H1 (cell line): Measurements from ENCODE around the gene DIAPH2. TPM values are rescaled to one million over a fixed set of nuclear protein-coding genes. Genes with fewer than 3 reads are reported as not detected.
A peak's percentile ranks its signal among the peaks of the same experiment; 100 is the strongest.

Experiments used
- CTCF ChIA-PET: fragments of 300-600 bp; sonication (Branson Sonifier 250); formaldehyde crosslinking; loops from one replicate; lab custom pipeline; 2021; ENCODE audit not compliant: partially characterized antibody; lab: Charles Lee
- POLR2A ChIA-PET: fragments of 300-600 bp; sonication (Branson Sonifier 250); formaldehyde crosslinking; loops from one replicate; lab custom pipeline; 2021; ENCODE audit warnings: inconsistent platforms; ENCODE audit not compliant: partially characterized antibody; lab: Charles Lee
- DNase-seq, 2 experiments: peaks; one replicate each; pipeline versions ENCODE4 v3.0.0 to v3.0.0-alpha.2; 2010 to 2022; ENCODE audit warnings: low spot score in 2 of 2, low read depth in 1 of 2, mixed read lengths in 1 of 2
- FAIRE-seq: peaks from 2 replicates; lab custom pipeline; 2011; peaks lifted over from hg19 to GRCh38; lab: Jason Lieb, UNC
- H2AFZ ChIP-seq: 2 replicates; pipeline ENCODE4 v1.8.1; 2012; ENCODE audit warnings: low read length, inconsistent platforms
- H2AK5ac ChIP-seq: 2 replicates; pipeline ENCODE4 v1.6.1; 2013; ENCODE audit warnings: low read depth, low read length
- H2BK120ac ChIP-seq: replicated peaks from 2 replicates; pipeline ENCODE3; 2013; ENCODE audit warnings: low read depth, low read length, inconsistent platforms
- H2BK12ac ChIP-seq: 2 replicates; pipeline ENCODE4 v1.6.1; 2013; ENCODE audit warnings: low read depth, low read length
- H2BK15ac ChIP-seq: 2 replicates; pipeline ENCODE4 v1.6.1; 2013; ENCODE audit warnings: low read length
- H2BK20ac ChIP-seq: 2 replicates; pipeline ENCODE4 v1.6.1; 2013; ENCODE audit warnings: low read length
- H2BK5ac ChIP-seq: 2 replicates; pipeline ENCODE4 v1.6.1; 2013; ENCODE audit warnings: low read depth, low read length
- H3K14ac ChIP-seq: 2 replicates; pipeline ENCODE4 v1.6.1; 2013; ENCODE audit warnings: inconsistent platforms; ENCODE audit not compliant: insufficient read length
- H3K18ac ChIP-seq: 2 replicates; pipeline ENCODE4 v1.6.1; 2013; ENCODE audit warnings: low read length; ENCODE audit errors: extremely low read depth
- H3K23ac ChIP-seq: 2 replicates; pipeline ENCODE4 v1.6.1; 2013; ENCODE audit warnings: inconsistent platforms; ENCODE audit not compliant: insufficient read length
- H3K23me2 ChIP-seq: 2 replicates; pipeline ENCODE4 v1.6.1; 2013; ENCODE audit warnings: low read depth, low read length
- H3K27ac ChIP-seq: 2 replicates; pipeline ENCODE4 v1.6.1; 2011; ENCODE audit warnings: low read depth, low read length, inconsistent platforms
- H3K27me3 ChIP-seq, 4 experiments: replicated peaks in 1 of 4; 1 replicate in 1 of 4; 2 replicates in 3 of 4; pipeline versions ENCODE4 v1.6.1 to v1.8.1; 2011 to 2013; ENCODE audit warnings: low read length in 3 of 4, mild to moderate bottlenecking in 3 of 4, inconsistent platforms in 2 of 4, mixed read lengths in 2 of 4, moderate library complexity in 1 of 4; ENCODE audit not compliant: control insufficient read depth in 3 of 4, insufficient read depth in 3 of 4; ENCODE audit errors: extremely low read depth in 1 of 4
- H3K36me3 ChIP-seq, 4 experiments: 2 replicates each; pipeline versions ENCODE4 v1.6.1 to v1.8.1; 2011 to 2013; ENCODE audit warnings: mild to moderate bottlenecking in 4 of 4, low read length in 3 of 4, moderate library complexity in 2 of 4, control low read depth in 1 of 4, inconsistent platforms in 1 of 4; ENCODE audit not compliant: insufficient read depth in 4 of 4, control insufficient read depth in 2 of 4
- H3K4ac ChIP-seq: replicated peaks from 2 replicates; pipeline ENCODE3; 2013; ENCODE audit warnings: low read length, low read depth, mixed read lengths, inconsistent platforms; ENCODE audit not compliant: insufficient read length
- H3K4me1 ChIP-seq, 4 experiments: replicated peaks in 1 of 4; 1 replicate in 1 of 4; 2 replicates in 3 of 4; pipeline versions ENCODE4 v1.6.1 to v1.8.1; 2011 to 2013; ENCODE audit warnings: low read length in 3 of 4, inconsistent platforms in 2 of 4, mixed read lengths in 1 of 4; ENCODE audit not compliant: insufficient read depth in 4 of 4, control insufficient read depth in 3 of 4
- H3K4me2 ChIP-seq, 2 experiments: 2 replicates each; pipeline versions ENCODE4 v1.6.1 to v1.8.1; 2011 to 2013; ENCODE audit warnings: low read depth in 2 of 2, low read length in 2 of 2, control low read depth in 1 of 2, inconsistent platforms in 1 of 2, mild to moderate bottlenecking in 1 of 2; ENCODE audit not compliant: insufficient read depth in 1 of 2
- H3K4me3 ChIP-seq, 4 experiments: fragments of 200-600, 300-600 bp in 1 of 4; sonication (generic), shearing (Covaris generic), sonication (Bioruptor Twin) in 1 of 4; 2 replicates each; pipeline versions ENCODE4 v1.5.1 to v1.8.1; 2011 to 2016; ENCODE audit warnings: low read length in 4 of 4, low read depth in 3 of 4, control low read depth in 2 of 4, inconsistent platforms in 2 of 4, mild to moderate bottlenecking in 2 of 4, mixed read lengths in 1 of 4, moderate library complexity in 1 of 4; ENCODE audit not compliant: insufficient read depth in 2 of 4; ENCODE audit errors: extremely low read depth in 1 of 4
- H3K56ac ChIP-seq: replicated peaks from 2 replicates; pipeline ENCODE3; 2013; ENCODE audit warnings: low read depth, mild to moderate bottlenecking, mixed read lengths, low read length, inconsistent platforms; ENCODE audit not compliant: insufficient read length
- H3K79me1 ChIP-seq: 2 replicates; pipeline ENCODE4 v1.6.1; 2013; ENCODE audit warnings: low read depth, low read length, control low read depth
- H3K79me2 ChIP-seq, 2 experiments: 2 replicates each; pipeline versions ENCODE4 v1.6.1 to v1.8.1; 2012 to 2013; ENCODE audit warnings: low read length in 2 of 2, mild to moderate bottlenecking in 2 of 2, inconsistent platforms in 1 of 2; ENCODE audit not compliant: insufficient read depth in 2 of 2, control insufficient read depth in 1 of 2
- H3K9ac ChIP-seq, 4 experiments: replicated peaks in 1 of 4; 1 replicate in 1 of 4; 2 replicates in 3 of 4; pipeline versions ENCODE4 v1.6.1 to v1.8.1; 2011 to 2013; ENCODE audit warnings: low read depth in 3 of 4, low read length in 3 of 4, control low read depth in 2 of 4, mild to moderate bottlenecking in 2 of 4, moderate library complexity in 2 of 4, inconsistent platforms in 1 of 4; ENCODE audit errors: extremely low read depth in 1 of 4
- H3K9me3 ChIP-seq, 2 experiments: 2 replicates each; pipeline versions ENCODE4 v1.6.1 to v1.8.1; 2012 to 2013; ENCODE audit warnings: mild to moderate bottlenecking in 2 of 2, moderate library complexity in 2 of 2, control low read depth in 1 of 2, inconsistent platforms in 1 of 2, low read depth in 1 of 2, low read length in 1 of 2, mixed read lengths in 1 of 2; ENCODE audit not compliant: insufficient read depth in 2 of 2
- H4K20me1 ChIP-seq, 2 experiments: replicated peaks in 1 of 2; 2 replicates each; pipeline versions ENCODE3 to v1.8.1; 2011 to 2013; ENCODE audit warnings: inconsistent platforms in 2 of 2, low read length in 2 of 2, mild to moderate bottlenecking in 1 of 2; ENCODE audit not compliant: insufficient read depth in 2 of 2, control insufficient read depth in 1 of 2
- H4K5ac ChIP-seq: 2 replicates; pipeline ENCODE4 v1.6.1; 2013; ENCODE audit warnings: low read length, low read depth, mixed read lengths, inconsistent platforms; ENCODE audit not compliant: insufficient read length
- H4K8ac ChIP-seq: 2 replicates; pipeline ENCODE4 v1.8.0; 2013; ENCODE audit warnings: mild to moderate bottlenecking, moderate library complexity, low read length, inconsistent platforms; ENCODE audit not compliant: insufficient read depth; ENCODE audit errors: extremely low read depth
- H4K91ac ChIP-seq: replicated peaks from 2 replicates; pipeline ENCODE3; 2013; ENCODE audit warnings: low read length, mixed read lengths, inconsistent platforms; ENCODE audit not compliant: insufficient read length
- HDAC6 ChIP-seq: IDR thresholded peaks from one replicate; pipeline ENCODE4 v1.7.1; 2012; ENCODE audit warnings: low read depth, mild to moderate bottlenecking, inconsistent platforms, low read length, moderate library complexity
- POLR2AphosphoS5 ChIP-seq: IDR thresholded peaks from 2 replicates; pipeline ENCODE4 v1.6.1; 2011; ENCODE audit warnings: low read depth, low read length
- TAF7 ChIP-seq: optimal IDR thresholded peaks from 2 replicates; pipeline ENCODE3; 2011; ENCODE audit warnings: low read depth, mild to moderate bottlenecking, inconsistent platforms, low read length, moderate library complexity, borderline replicate concordance
- WGBS, 2 experiments: shearing (Covaris generic) in 1 of 2; methylation state at CpG; one replicate each; pipeline versions ENCODE4 v1.1.6 to v1.1.7; 2013 to 2015; ENCODE audit warnings: low lambda C conversion rate in 2 of 2, mixed read lengths in 2 of 2, inconsistent platforms in 1 of 2, low coverage in 1 of 2, missing lambda C conversion rate in 1 of 2; ENCODE audit not compliant: insufficient replicate concordance in 2 of 2, insufficient coverage in 1 of 2, insufficient read length in 1 of 2; ENCODE audit errors: extremely low coverage in 1 of 2, missing lambda C conversion rate in 1 of 2; 5-methylcytosine and 5-hydroxymethylcytosine counted together
- polyA plus RNA-seq, 7 experiments: library from polyadenylated mRNA; depleted of rRNA in 3 of 7; stranded (reverse) in 5 of 7; unstranded in 2 of 7; fragments of >200 nt in 5 of 7; fragments of 200-250 nt in 2 of 7; gene quantifications; 1 replicate in 5 of 7; 2 replicates in 1 of 7; 4 replicates in 1 of 7; pipeline versions ENCODE4 v1.2.1 to v1.2.3, GENCODE V29; 2011 to 2013; ENCODE audit warnings: missing spikeins in 2 of 7, mixed read lengths in 2 of 7
- total RNA-seq: library from RNA; stranded (reverse); fragmentation: NEBNext Ultra II Directional; extraction: Animal tissue kit (Norgen Biotek cat#: 25700); gene quantifications from 2 replicates; pipeline ENCODE4 v1.2.1, GENCODE V29; 2021
- TF ChIP-seq, protein P1 (sequence below): IDR thresholded peaks from 2 replicates; pipeline ENCODE4 v1.6.1; 2012; ENCODE audit warnings: inconsistent platforms
- TF ChIP-seq, protein P2 (sequence below): IDR thresholded peaks from 2 replicates; pipeline ENCODE4 v1.6.1; 2011; ENCODE audit warnings: low read length, improper control_type of control experiment
- TF ChIP-seq, protein P3 (sequence below), 3 experiments: IDR thresholded peaks; 1 replicate in 2 of 3; 2 replicates in 1 of 3; pipeline versions ENCODE4 v1.5.1 to v1.6.1; 2011; ENCODE audit warnings: low read length in 3 of 3, mild to moderate bottlenecking in 3 of 3, inconsistent platforms in 2 of 3, low read depth in 1 of 3, moderate library complexity in 1 of 3; ENCODE audit not compliant: insufficient read depth in 1 of 3; ENCODE audit errors: control extremely low read depth in 1 of 3
- TF ChIP-seq, protein P4 (sequence below): IDR thresholded peaks from 2 replicates; pipeline ENCODE4 v1.6.1; 2011; ENCODE audit warnings: low read depth, mild to moderate bottlenecking, low read length; ENCODE audit not compliant: insufficient read depth

Gene DIAPH2
- total and polyA plus RNA-seq, 2 of the 8 experiments (the other 6 are each of a cell fraction or from before 2014, with no cell fraction given) = 4.4 to 24.3 TPM

DNA sequence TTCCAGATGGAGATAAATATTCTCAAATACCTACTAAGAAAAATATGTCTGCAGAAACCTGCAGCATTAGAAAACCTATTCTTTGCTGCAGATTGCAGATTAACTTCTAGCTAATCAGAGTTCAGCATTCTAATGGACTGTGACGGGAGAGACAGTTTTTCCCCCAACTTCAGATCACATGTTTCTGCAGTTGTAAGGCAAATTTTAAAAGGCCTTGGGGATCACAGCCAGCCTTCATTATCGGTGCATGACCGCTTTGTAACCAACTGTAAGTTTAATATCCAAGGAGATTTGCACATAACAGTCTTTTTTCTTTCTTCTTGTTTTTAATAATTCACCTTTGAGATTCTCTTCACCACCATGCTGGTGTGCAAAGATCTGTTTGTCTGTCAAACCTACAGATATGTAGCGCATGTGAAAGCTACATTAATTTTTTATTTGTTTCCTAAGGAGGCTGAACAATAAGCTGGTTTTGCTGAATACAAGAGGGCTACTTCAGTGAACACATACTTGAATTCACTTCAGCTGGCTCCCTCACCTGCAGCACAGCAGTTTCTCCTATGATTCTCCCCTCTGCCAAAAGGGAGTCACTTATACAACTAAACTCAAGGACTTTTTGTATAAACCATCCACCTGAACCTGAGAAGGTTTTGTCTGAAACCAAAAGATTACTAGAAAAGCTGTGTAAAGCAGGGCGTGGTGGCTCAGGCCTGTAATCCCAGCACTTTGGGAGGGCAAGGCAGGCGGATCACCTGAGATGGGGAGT lies 687.5 kb downstream of the DIAPH2 start:
- no peaks in the 10 kb centered on the region for H3K79me1 ChIP-seq
- H3K36me3 ChIP-seq = peaks cover 0 to 17% (median 4%) of the 10 kb centered on the region in 4 experiments; a peak in 4 of 8 replicates
- no peak overlapping the region for H2BK15ac ChIP-seq
- H3K4me1 ChIP-seq = no peaks in the 10 kb centered on the region
- H3K4me2 ChIP-seq = no peak overlapping the region
- H2BK120ac ChIP-seq = no peak overlapping the region
- H4K8ac ChIP-seq = no peak overlapping the region
- no peak overlapping the region for H3K14ac ChIP-seq
- H3K4me3 ChIP-seq = no peak overlapping the region
- ChIA-PET POLR2A (interaction anchor here (1.3 kb wide), 1 partner anchor 10 kb away, joined by 3 read pairs; no protein-coding TSS in a partner anchor), CTCF (no interaction called here)
- no peaks in the 10 kb centered on the region for H3K9me3 ChIP-seq
- WGBS, 2 experiments = 87% methylated on average over 5 of the region's 6 CpGs; no CpG with 5 or more reads in 1 of the 2 experiments
- no peaks in the 10 kb centered on the region for H3K23me2 ChIP-seq
- no peak overlapping the region for H3K27ac ChIP-seq
- no peak overlapping the region for H4K5ac ChIP-seq
- DNase-seq = no peak
- H3K4ac ChIP-seq = no peak overlapping the region
- H2BK20ac ChIP-seq = no peak overlapping the region
- no peak overlapping the region for H3K18ac ChIP-seq
- H3K56ac ChIP-seq = no peak overlapping the region
- H3K27me3 ChIP-seq = no peaks in the 10 kb centered on the region
- H3K9ac ChIP-seq = no peak overlapping the region
- H3K79me2 ChIP-seq = no peaks in the 10 kb centered on the region
- H2AK5ac ChIP-seq = no peak overlapping the region
- no peak overlapping the region for H2BK5ac ChIP-seq
- H4K20me1 ChIP-seq = peaks cover 0 to under 1% of the 10 kb centered on the region in 2 experiments
- H3K23ac ChIP-seq = no peak overlapping the region
- no peak overlapping the region for H2BK12ac ChIP-seq
- H4K91ac ChIP-seq = no peak overlapping the region
- peak; percentile 32 for FAIRE-seq
- no peak overlapping the region for H2AFZ ChIP-seq
- TF ChIP-seq, protein P1, sequence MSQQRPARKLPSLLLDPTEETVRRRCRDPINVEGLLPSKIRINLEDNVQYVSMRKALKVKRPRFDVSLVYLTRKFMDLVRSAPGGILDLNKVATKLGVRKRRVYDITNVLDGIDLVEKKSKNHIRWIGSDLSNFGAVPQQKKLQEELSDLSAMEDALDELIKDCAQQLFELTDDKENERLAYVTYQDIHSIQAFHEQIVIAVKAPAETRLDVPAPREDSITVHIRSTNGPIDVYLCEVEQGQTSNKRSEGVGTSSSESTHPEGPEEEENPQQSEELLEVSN = no peak
- TF ChIP-seq, protein P2, sequence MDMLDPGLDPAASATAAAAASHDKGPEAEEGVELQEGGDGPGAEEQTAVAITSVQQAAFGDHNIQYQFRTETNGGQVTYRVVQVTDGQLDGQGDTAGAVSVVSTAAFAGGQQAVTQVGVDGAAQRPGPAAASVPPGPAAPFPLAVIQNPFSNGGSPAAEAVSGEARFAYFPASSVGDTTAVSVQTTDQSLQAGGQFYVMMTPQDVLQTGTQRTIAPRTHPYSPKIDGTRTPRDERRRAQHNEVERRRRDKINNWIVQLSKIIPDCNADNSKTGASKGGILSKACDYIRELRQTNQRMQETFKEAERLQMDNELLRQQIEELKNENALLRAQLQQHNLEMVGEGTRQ = no peak
- TF ChIP-seq TAF7 (no peak), HDAC6 (no peak), POLR2AphosphoS5 (no peak)
- TF ChIP-seq, protein P3, sequence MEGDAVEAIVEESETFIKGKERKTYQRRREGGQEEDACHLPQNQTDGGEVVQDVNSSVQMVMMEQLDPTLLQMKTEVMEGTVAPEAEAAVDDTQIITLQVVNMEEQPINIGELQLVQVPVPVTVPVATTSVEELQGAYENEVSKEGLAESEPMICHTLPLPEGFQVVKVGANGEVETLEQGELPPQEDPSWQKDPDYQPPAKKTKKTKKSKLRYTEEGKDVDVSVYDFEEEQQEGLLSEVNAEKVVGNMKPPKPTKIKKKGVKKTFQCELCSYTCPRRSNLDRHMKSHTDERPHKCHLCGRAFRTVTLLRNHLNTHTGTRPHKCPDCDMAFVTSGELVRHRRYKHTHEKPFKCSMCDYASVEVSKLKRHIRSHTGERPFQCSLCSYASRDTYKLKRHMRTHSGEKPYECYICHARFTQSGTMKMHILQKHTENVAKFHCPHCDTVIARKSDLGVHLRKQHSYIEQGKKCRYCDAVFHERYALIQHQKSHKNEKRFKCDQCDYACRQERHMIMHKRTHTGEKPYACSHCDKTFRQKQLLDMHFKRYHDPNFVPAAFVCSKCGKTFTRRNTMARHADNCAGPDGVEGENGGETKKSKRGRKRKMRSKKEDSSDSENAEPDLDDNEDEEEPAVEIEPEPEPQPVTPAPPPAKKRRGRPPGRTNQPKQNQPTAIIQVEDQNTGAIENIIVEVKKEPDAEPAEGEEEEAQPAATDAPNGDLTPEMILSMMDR (IDR thresholded peaks at IDR 0.05; ENCODE audit: control extremely low read depth in 1 of 3, insufficient read depth in 1 of 3, low read depth in 1 of 3, low read length in 3 of 3) = no peak
- TF ChIP-seq, protein P4, sequence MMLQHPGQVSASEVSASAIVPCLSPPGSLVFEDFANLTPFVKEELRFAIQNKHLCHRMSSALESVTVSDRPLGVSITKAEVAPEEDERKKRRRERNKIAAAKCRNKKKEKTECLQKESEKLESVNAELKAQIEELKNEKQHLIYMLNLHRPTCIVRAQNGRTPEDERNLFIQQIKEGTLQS = no peak
